CD4-positive, alpha-beta T cell treated with Interleukin-4 for 4 hours (primary cell): ENCODE results near the gene RNF182.
"Not testable (repeated sequence)": the region's sequence is repeated elsewhere in the genome, so short reads cannot be mapped to it uniquely, and the experiment has no call there.

Source experiments
- DNase-seq: peaks from one replicate; pipeline ENCODE4 v3.0.0-alpha.2; 2020

The RNF182 gene

GRCh38 chr6:13918686-13919250 is 6.0 kb upstream of the RNF182 start:
- no peak for DNase-seq

- no peak for DNase-seq
Measured at GRCh38 chr6:13919861-13920260, 4.9 kb upstream of the RNF182 start.

GRCh38 chr6:13920552-13920951 is 4.2 kb upstream of the RNF182 start:
- no peak for DNase-seq

GRCh38 chr6:13922750-13923149 is 2.0 kb upstream of the RNF182 start:
- DNase-seq: no peak

- no peak for DNase-seq
Measured at GRCh38 chr6:13923527-13924145, 1.1 kb upstream of the RNF182 start.

GRCh38 chr6:13924146-13924948 is 405 bp upstream of the RNF182 start:
- no peak for DNase-seq

GRCh38 chr6:13926378-13926777 is 1.6 kb downstream of the RNF182 start:
- no peak for DNase-seq

GRCh38 chr6:13927203-13927602 is 2.5 kb downstream of the RNF182 start:
- DNase-seq: no peak

- DNase-seq: no peak
Measured at GRCh38 chr6:13929196-13929595, 4.4 kb downstream of the RNF182 start.

- DNase-seq: no peak
Measured at GRCh38 chr6:13931797-13932402, 7.1 kb downstream of the RNF182 start.

- no peak for DNase-seq
Measured at GRCh38 chr6:13932785-13933184, 8.0 kb downstream of the RNF182 start.

GRCh38 chr6:13934721-13935120 is 10.0 kb downstream of the RNF182 start:
- DNase-seq: no peak

- no peak for DNase-seq
Measured at GRCh38 chr6:13935190-13935880, 10.6 kb downstream of the RNF182 start.

GRCh38 chr6:13935881-13936261 is 11.1 kb downstream of the RNF182 start:
- not testable (repeated sequence) for DNase-seq

GRCh38 chr6:13941902-13942301 is 17.1 kb downstream of the RNF182 start:
- no peak for DNase-seq

GRCh38 chr6:13943943-13944342 is 19.2 kb downstream of the RNF182 start:
- no peak for DNase-seq

GRCh38 chr6:13946506-13946905 is 21.8 kb downstream of the RNF182 start:
- no peak for DNase-seq

- DNase-seq: no peak
Measured at GRCh38 chr6:13947611-13948178, 22.9 kb downstream of the RNF182 start.

- DNase-seq: no peak
Measured at GRCh38 chr6:13952101-13952500, 27.3 kb downstream of the RNF182 start.

GRCh38 chr6:13953061-13953705 is 28.4 kb downstream of the RNF182 start:
- DNase-seq: no peak

GRCh38 chr6:13965582-13966127 is 40.9 kb downstream of the RNF182 start:
- no peak for DNase-seq

- DNase-seq: no peak
Measured at GRCh38 chr6:13971303-13971702, 46.6 kb downstream of the RNF182 start.
